Measurements from ENCODE around the gene ARL15.
"Not testable (repeated sequence)": the region's sequence is repeated elsewhere in the genome, so short reads cannot be mapped to it uniquely, and the experiment has no call there.

ARL15 gene

DNA sequence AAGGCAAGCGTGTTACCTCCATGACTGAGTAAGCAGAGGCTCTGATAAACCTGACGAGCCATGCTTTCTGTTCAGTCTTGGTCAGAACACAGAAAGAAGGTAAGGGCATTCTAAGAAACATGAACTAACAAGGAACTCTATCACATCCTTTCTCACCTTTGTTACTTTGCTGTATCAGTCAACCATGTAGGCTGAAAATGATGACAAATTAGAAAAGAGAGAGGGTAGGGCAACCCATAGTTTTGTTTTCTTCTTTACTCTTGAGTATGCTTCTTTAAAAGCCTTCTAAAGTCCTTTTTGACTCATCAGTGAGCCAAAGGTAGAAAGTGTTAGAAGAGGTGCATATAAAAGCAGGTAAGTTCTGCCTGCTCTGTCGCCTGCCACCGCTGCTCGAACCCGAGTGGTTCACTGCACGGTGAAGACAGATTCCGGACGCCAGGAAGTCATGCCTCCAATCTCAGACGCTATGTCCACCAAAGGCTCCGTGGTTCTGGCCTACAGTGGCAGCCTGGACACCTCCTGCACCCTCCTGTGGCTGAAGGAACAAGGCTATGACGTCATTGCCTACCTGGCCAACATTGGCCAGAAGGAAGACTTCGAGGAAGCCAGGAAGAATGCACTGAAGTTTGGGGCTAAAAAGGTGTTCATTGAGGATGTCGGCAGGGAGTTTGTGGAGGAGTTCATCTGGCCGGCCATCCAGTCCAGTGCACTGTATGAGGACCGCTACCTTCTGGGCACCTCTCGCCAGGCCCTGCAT lies 451.5 kb downstream of the ARL15 start:
- TF ChIP-seq, protein P1, sequence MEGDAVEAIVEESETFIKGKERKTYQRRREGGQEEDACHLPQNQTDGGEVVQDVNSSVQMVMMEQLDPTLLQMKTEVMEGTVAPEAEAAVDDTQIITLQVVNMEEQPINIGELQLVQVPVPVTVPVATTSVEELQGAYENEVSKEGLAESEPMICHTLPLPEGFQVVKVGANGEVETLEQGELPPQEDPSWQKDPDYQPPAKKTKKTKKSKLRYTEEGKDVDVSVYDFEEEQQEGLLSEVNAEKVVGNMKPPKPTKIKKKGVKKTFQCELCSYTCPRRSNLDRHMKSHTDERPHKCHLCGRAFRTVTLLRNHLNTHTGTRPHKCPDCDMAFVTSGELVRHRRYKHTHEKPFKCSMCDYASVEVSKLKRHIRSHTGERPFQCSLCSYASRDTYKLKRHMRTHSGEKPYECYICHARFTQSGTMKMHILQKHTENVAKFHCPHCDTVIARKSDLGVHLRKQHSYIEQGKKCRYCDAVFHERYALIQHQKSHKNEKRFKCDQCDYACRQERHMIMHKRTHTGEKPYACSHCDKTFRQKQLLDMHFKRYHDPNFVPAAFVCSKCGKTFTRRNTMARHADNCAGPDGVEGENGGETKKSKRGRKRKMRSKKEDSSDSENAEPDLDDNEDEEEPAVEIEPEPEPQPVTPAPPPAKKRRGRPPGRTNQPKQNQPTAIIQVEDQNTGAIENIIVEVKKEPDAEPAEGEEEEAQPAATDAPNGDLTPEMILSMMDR (conservative IDR thresholded peaks at IDR 0.05; ENCODE audit: control insufficient read depth, insufficient read depth, low read depth, low read length): no peak
- no peak for DNase-seq (ENCODE audit: low read depth)
- no peak overlapping the region for H3K4me3 ChIP-seq (ENCODE audit: control insufficient read depth, low read depth, low read length)

DNA sequence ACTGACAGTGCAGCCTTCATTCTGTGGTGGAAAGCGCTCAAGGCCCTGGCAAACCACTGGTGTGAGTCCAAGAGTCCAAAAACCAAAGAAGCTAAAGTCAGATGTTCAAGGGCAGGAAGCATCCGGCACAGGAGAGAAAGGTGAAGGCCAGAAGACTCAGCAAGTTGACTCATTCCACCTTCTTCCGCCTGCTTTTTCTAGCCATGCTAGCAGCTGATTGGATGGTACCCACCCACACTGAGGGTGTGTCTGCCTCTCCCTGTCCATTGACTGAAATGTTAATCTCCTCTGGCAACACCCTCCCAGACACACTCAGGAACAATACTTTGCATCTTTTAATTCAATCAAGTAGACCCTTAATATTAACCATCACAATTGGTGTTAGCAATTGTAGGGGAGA lies 453.9 kb downstream of the ARL15 start:
- TF ChIP-seq, protein P1 (conservative IDR thresholded peaks at IDR 0.05; ENCODE audit: control insufficient read depth, insufficient read depth, low read depth, low read length): no peak
- no peak for DNase-seq (ENCODE audit: low read depth)
- no peak overlapping the region for H3K4me3 ChIP-seq (ENCODE audit: control insufficient read depth, low read depth, low read length)

GRCh38 chr5:53836851-53837430 lies 473.4 kb downstream of the ARL15 start:
- DNase-seq (ENCODE audit: low read depth): not testable (repeated sequence)

DNA sequence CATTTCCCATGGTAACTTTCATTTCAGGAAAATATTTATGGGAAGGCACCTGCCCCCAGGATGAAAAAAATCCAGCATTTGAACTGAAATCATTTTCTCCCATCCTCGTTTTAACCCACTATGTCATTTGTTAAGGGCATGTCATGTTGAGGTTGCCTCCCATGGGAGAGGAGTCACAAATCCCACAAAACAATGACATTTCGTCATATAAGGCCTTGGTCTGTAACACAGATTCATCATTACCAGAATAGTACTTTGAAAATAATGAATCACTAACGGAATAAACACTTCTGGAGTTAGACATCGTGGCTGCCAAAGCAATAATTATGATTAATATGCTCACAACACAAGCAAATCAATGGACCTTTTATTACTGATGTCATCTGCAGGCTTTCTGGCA lies 475.9 kb downstream of the ARL15 start:
- no peak for DNase-seq (ENCODE audit: low read depth)
- TF ChIP-seq, protein P1 (conservative IDR thresholded peaks at IDR 0.05; ENCODE audit: control insufficient read depth, insufficient read depth, low read depth, low read length): no peak
- no peak overlapping the region for H3K4me3 ChIP-seq (ENCODE audit: control insufficient read depth, low read depth, low read length)

More at GRCh38 chr5:53836851-53837430, 473.4 kb downstream of the ARL15 start:
- not testable (repeated sequence) for H3K4me3 ChIP-seq (ENCODE audit: control insufficient read depth, low read depth, low read length)

Data from fibroblast of mammary gland (primary cell).